ENCODE results near the gene NAT8L.

NAT8L gene

DNA sequence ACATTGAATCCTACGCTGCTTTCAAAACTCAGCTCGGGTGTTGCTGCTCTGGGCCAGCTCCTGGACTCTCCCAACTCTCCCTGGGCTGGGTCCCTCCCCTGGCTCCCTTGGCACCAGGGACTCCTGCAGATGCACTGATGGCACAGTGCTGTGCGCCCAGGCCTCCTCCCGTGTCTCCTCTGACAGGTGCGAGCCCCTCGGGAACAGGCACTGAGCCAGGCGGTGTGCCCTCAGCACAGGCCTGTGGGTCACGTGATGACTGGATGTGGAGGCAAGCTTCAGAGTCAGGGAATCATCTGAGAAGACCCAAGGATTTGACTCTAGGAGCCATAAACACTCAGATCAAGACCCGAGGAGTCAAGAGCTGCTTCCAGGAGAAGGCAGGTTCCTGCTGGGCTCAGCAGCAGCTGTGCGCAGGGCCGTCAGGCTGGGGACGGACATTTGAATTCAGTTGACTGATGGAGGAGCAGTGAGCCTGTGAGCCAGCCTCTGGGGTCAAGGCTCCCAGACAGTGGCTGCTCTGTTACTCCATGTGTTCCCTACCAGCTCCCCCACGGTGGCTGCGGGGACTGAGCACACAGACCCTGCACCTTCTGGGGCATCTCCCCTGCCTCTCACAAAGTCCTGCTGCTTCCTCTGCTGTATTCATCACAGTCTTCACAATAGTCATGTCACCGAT lies 33.0 kb downstream of the NAT8L start:
- H2BK15ac ChIP-seq (replicated peaks; ENCODE audit: low read depth) = no peak overlapping the region
- no CpG with 5 or more reads among the region's 15 CpGs for WGBS (ENCODE audit: extremely low coverage, insufficient coverage, low lambda C conversion rate)
- H3K36me3 ChIP-seq (ENCODE audit: control insufficient read depth, insufficient read depth, low read length) = no peaks in the 10 kb centered on the region
- no peak overlapping the region for H3K18ac ChIP-seq (ENCODE audit: low read length)
- H3K4me2 ChIP-seq (ENCODE audit: low read length) = no peak overlapping the region
- no peak overlapping the region for H4K5ac ChIP-seq (ENCODE audit: low read length)
- no peak overlapping the region for H2AK5ac ChIP-seq (ENCODE audit: low read length)
- H3K4me1 ChIP-seq (ENCODE audit: control insufficient read depth, low read depth, low read length) = no peaks in the 10 kb centered on the region
- no peak overlapping the region for H2BK120ac ChIP-seq (ENCODE audit: low read depth, low read length)
- no peak overlapping the region for H4K8ac ChIP-seq (ENCODE audit: low read depth, low read length)
- H3K4me3 ChIP-seq (ENCODE audit: low read length) = no peak overlapping the region
- H2BK5ac ChIP-seq (ENCODE audit: low read length) = no peak overlapping the region
- no peak overlapping the region for H3K56ac ChIP-seq (ENCODE audit: low read length)
- no peak overlapping the region for H3K23ac ChIP-seq (ENCODE audit: low read length)
- H3K27me3 ChIP-seq (ENCODE audit: insufficient read depth, low read length, poor library complexity) = no peaks in the 10 kb centered on the region
- no peak for DNase-seq
- no peaks in the 10 kb centered on the region for H3K79me2 ChIP-seq (ENCODE audit: control insufficient read depth, insufficient read depth, low read length)
- H3K4ac ChIP-seq (ENCODE audit: low read depth, low read length) = no peak overlapping the region
- H3K79me1 ChIP-seq (ENCODE audit: low read length) = no peaks in the 10 kb centered on the region
- H3K9ac ChIP-seq (ENCODE audit: low read length) = no peak overlapping the region
- no peak overlapping the region for H3K27ac ChIP-seq (ENCODE audit: low read depth, low read length)

DNA sequence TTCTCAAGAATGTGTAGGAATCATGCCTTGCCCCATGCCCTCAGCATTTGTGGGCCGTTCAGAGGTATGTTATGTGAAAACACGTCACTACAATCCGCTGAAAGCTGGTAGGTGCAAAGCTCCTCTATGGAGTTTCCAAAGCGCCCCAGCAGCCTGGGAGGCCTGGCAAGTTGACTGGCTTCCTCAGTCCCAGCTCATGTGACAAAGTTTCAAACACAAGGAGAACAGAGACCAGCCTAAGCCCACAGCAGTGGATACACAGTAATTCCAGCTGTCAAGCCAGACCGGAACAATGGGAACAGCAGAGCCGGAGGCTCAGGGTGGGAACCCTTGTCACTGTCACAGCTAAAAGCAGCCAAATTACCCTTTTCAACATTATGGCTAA lies 33.5 kb downstream of the NAT8L start:
- Histone ChIP-seq H3K56ac (ENCODE audit: low read length) (no peak overlapping the region), H3K27ac (ENCODE audit: low read depth, low read length) (no peak overlapping the region), H3K79me1 (ENCODE audit: low read length) (no peaks in the 10 kb centered on the region), H3K18ac (ENCODE audit: low read length) (no peak overlapping the region), H2BK5ac (ENCODE audit: low read length) (no peak overlapping the region), H3K4me1 (ENCODE audit: control insufficient read depth, low read depth, low read length) (no peaks in the 10 kb centered on the region), H4K8ac (ENCODE audit: low read depth, low read length) (no peak overlapping the region), H3K23ac (ENCODE audit: low read length) (no peak overlapping the region), H2AK5ac (ENCODE audit: low read length) (no peak overlapping the region), H3K4me3 (ENCODE audit: low read length) (no peak overlapping the region), H2BK15ac (replicated peaks; ENCODE audit: low read depth) (no peak overlapping the region), H4K5ac (ENCODE audit: low read length) (no peak overlapping the region), H3K79me2 (ENCODE audit: control insufficient read depth, insufficient read depth, low read length) (no peaks in the 10 kb centered on the region), H3K9ac (ENCODE audit: low read length) (no peak overlapping the region), H3K36me3 (ENCODE audit: control insufficient read depth, insufficient read depth, low read length) (no peaks in the 10 kb centered on the region), H3K4ac (ENCODE audit: low read depth, low read length) (no peak overlapping the region), H3K27me3 (ENCODE audit: insufficient read depth, low read length, poor library complexity) (no peaks in the 10 kb centered on the region), H3K4me2 (ENCODE audit: low read length) (no peak overlapping the region), H2BK120ac (ENCODE audit: low read depth, low read length) (no peak overlapping the region)
- WGBS (ENCODE audit: extremely low coverage, insufficient coverage, low lambda C conversion rate) = no CpG with 5 or more reads among the region's 6 CpGs
- no peak for DNase-seq

- H3K4ac ChIP-seq (ENCODE audit: low read depth, low read length) = no peak overlapping the region
- no peaks in the 10 kb centered on the region for H3K79me1 ChIP-seq (ENCODE audit: low read length)
- no peak overlapping the region for H3K27ac ChIP-seq (ENCODE audit: low read depth, low read length)
- no peak overlapping the region for H3K23ac ChIP-seq (ENCODE audit: low read length)
- H3K4me3 ChIP-seq (ENCODE audit: low read length) = no peak overlapping the region
- no CpG with 5 or more reads among the region's 6 CpGs for WGBS (ENCODE audit: extremely low coverage, insufficient coverage, low lambda C conversion rate)
- H3K27me3 ChIP-seq (ENCODE audit: insufficient read depth, low read length, poor library complexity) = no peaks in the 10 kb centered on the region
- H3K79me2 ChIP-seq (ENCODE audit: control insufficient read depth, insufficient read depth, low read length) = no peaks in the 10 kb centered on the region
- H3K4me1 ChIP-seq (ENCODE audit: control insufficient read depth, low read depth, low read length) = no peaks in the 10 kb centered on the region
- H3K9ac ChIP-seq (ENCODE audit: low read length) = no peak overlapping the region
- H4K8ac ChIP-seq (ENCODE audit: low read depth, low read length) = no peak overlapping the region
- no peak overlapping the region for H3K56ac ChIP-seq (ENCODE audit: low read length)
- no peak overlapping the region for H2BK15ac ChIP-seq (replicated peaks; ENCODE audit: low read depth)
- H3K4me2 ChIP-seq (ENCODE audit: low read length) = no peak overlapping the region
- no peak for DNase-seq
- H2AK5ac ChIP-seq (ENCODE audit: low read length) = no peak overlapping the region
- no peak overlapping the region for H2BK5ac ChIP-seq (ENCODE audit: low read length)
- H4K5ac ChIP-seq (ENCODE audit: low read length) = no peak overlapping the region
- no peak overlapping the region for H3K18ac ChIP-seq (ENCODE audit: low read length)
- no peaks in the 10 kb centered on the region for H3K36me3 ChIP-seq (ENCODE audit: control insufficient read depth, insufficient read depth, low read length)
- no peak overlapping the region for H2BK120ac ChIP-seq (ENCODE audit: low read depth, low read length)
Observed at GRCh38 chr4:2093265-2093664, 34.1 kb downstream of the NAT8L start.

- no peak overlapping the region for H2AK5ac ChIP-seq (ENCODE audit: low read length)
- H4K5ac ChIP-seq (ENCODE audit: low read length) = no peak overlapping the region
- no peaks in the 10 kb centered on the region for H3K79me2 ChIP-seq (ENCODE audit: control insufficient read depth, insufficient read depth, low read length)
- H3K56ac ChIP-seq (ENCODE audit: low read length) = no peak overlapping the region
- WGBS (ENCODE audit: extremely low coverage, insufficient coverage, low lambda C conversion rate) = no CpG with 5 or more reads among the region's 4 CpGs
- H3K4me1 ChIP-seq (ENCODE audit: control insufficient read depth, low read depth, low read length) = no peaks in the 10 kb centered on the region
- H2BK15ac ChIP-seq (replicated peaks; ENCODE audit: low read depth) = no peak overlapping the region
- H3K27ac ChIP-seq (ENCODE audit: low read depth, low read length) = no peak overlapping the region
- DNase-seq = no peak
- no peak overlapping the region for H3K4me3 ChIP-seq (ENCODE audit: low read length)
- H3K18ac ChIP-seq (ENCODE audit: low read length) = no peak overlapping the region
- no peaks in the 10 kb centered on the region for H3K27me3 ChIP-seq (ENCODE audit: insufficient read depth, low read length, poor library complexity)
- H3K79me1 ChIP-seq (ENCODE audit: low read length) = no peaks in the 10 kb centered on the region
- H4K8ac ChIP-seq (ENCODE audit: low read depth, low read length) = no peak overlapping the region
- no peaks in the 10 kb centered on the region for H3K36me3 ChIP-seq (ENCODE audit: control insufficient read depth, insufficient read depth, low read length)
- no peak overlapping the region for H2BK5ac ChIP-seq (ENCODE audit: low read length)
- H3K9ac ChIP-seq (ENCODE audit: low read length) = no peak overlapping the region
- H2BK120ac ChIP-seq (ENCODE audit: low read depth, low read length) = no peak overlapping the region
- no peak overlapping the region for H3K23ac ChIP-seq (ENCODE audit: low read length)
- no peak overlapping the region for H3K4me2 ChIP-seq (ENCODE audit: low read length)
- H3K4ac ChIP-seq (ENCODE audit: low read depth, low read length) = no peak overlapping the region
Observed at GRCh38 chr4:2094545-2094944, 35.4 kb downstream of the NAT8L start.

GRCh38 chr4:2095236-2096072 lies 36.3 kb downstream of the NAT8L start:
- Histone ChIP-seq H3K9ac (ENCODE audit: low read length) (no peak overlapping the region), H3K4me3 (ENCODE audit: low read length) (no peak overlapping the region), H4K5ac (ENCODE audit: low read length) (no peak overlapping the region), H3K36me3 (ENCODE audit: control insufficient read depth, insufficient read depth, low read length) (no peaks in the 10 kb centered on the region), H3K27ac (ENCODE audit: low read depth, low read length) (no peak overlapping the region), H3K18ac (ENCODE audit: low read length) (no peak overlapping the region), H3K79me1 (ENCODE audit: low read length) (no peaks in the 10 kb centered on the region), H3K4ac (ENCODE audit: low read depth, low read length) (no peak overlapping the region), H2AK5ac (ENCODE audit: low read length) (no peak overlapping the region), H3K4me1 (ENCODE audit: control insufficient read depth, low read depth, low read length) (no peaks in the 10 kb centered on the region), H3K56ac (ENCODE audit: low read length) (no peak overlapping the region), H3K23ac (ENCODE audit: low read length) (no peak overlapping the region), H2BK5ac (ENCODE audit: low read length) (no peak overlapping the region), H3K79me2 (ENCODE audit: control insufficient read depth, insufficient read depth, low read length) (no peaks in the 10 kb centered on the region), H2BK120ac (ENCODE audit: low read depth, low read length) (no peak overlapping the region), H3K27me3 (ENCODE audit: insufficient read depth, low read length, poor library complexity) (no peaks in the 10 kb centered on the region), H2BK15ac (replicated peaks; ENCODE audit: low read depth) (no peak overlapping the region), H3K4me2 (ENCODE audit: low read length) (no peak overlapping the region), H4K8ac (ENCODE audit: low read depth, low read length) (no peak overlapping the region)
- DNase-seq = no peak
- WGBS (ENCODE audit: extremely low coverage, insufficient coverage, low lambda C conversion rate) = no CpG with 5 or more reads among the region's 16 CpGs
